C4-2B (cell line): Measurements from ENCODE around the gene SCO1.

Source experiments
- ZFX ChIP-seq: fragments of 450-650 bp; IDR thresholded peaks from 2 replicates; pipeline ENCODE4 v1.6.1; 2017
- TF ChIP-seq, protein P1 (sequence below): fragments of 450-650 bp; conservative IDR thresholded peaks from 2 replicates; pipeline ENCODE4 v1.5.1; 2017; ENCODE audit warnings: mild to moderate bottlenecking

- TF ChIP-seq, protein P1, sequence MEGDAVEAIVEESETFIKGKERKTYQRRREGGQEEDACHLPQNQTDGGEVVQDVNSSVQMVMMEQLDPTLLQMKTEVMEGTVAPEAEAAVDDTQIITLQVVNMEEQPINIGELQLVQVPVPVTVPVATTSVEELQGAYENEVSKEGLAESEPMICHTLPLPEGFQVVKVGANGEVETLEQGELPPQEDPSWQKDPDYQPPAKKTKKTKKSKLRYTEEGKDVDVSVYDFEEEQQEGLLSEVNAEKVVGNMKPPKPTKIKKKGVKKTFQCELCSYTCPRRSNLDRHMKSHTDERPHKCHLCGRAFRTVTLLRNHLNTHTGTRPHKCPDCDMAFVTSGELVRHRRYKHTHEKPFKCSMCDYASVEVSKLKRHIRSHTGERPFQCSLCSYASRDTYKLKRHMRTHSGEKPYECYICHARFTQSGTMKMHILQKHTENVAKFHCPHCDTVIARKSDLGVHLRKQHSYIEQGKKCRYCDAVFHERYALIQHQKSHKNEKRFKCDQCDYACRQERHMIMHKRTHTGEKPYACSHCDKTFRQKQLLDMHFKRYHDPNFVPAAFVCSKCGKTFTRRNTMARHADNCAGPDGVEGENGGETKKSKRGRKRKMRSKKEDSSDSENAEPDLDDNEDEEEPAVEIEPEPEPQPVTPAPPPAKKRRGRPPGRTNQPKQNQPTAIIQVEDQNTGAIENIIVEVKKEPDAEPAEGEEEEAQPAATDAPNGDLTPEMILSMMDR = no peak
- no peak for TF ChIP-seq ZFX
Measured at GRCh38 chr17:10727192-10727591, 29.9 kb upstream of the SCO1 start.
